CD14-positive monocyte (primary cell): ENCODE results near the gene ARID3B. TPM values are rescaled to one million over a fixed set of nuclear protein-coding genes. Genes with fewer than 3 reads are reported as not detected.

Experiments
- DNase-seq, 3 donors: peaks; one replicate each; pipeline ENCODE4 v3.0.0-alpha.2; 2011 to 2022
- H2AFZ ChIP-seq: 2 replicates; pipeline ENCODE4 v1.6.0; 2012; ENCODE audit warnings: mild to moderate bottlenecking, low read depth, low read length, inconsistent platforms; ENCODE audit not compliant: insufficient read depth, poor library complexity, severe bottlenecking
- H3K27ac ChIP-seq, 2 donors: 1 replicate in 1 of 2; 2 replicates in 1 of 2; pipeline ENCODE4 v1.5.1; 2012 to 2013; ENCODE audit warnings: low read length in 2 of 2, control low read depth in 1 of 2, inconsistent platforms in 1 of 2, low read depth in 1 of 2, mild to moderate bottlenecking in 1 of 2
- H3K27me3 ChIP-seq, 2 donors: one replicate each; pipeline versions ENCODE4 v1.6.0 to v1.6.1; 2011 to 2013; ENCODE audit warnings: low read length in 2 of 2; ENCODE audit not compliant: control insufficient read depth in 2 of 2, insufficient read depth in 2 of 2
- H3K36me3 ChIP-seq, 2 donors: replicated peaks in 1 of 2; 1 replicate in 1 of 2; 2 replicates in 1 of 2; pipeline versions ENCODE4 v1.5.1 to v1.6.1; 2012 to 2013; ENCODE audit warnings: low read length in 2 of 2, control low read depth in 1 of 2, inconsistent platforms in 1 of 2, mild to moderate bottlenecking in 1 of 2; ENCODE audit not compliant: insufficient read depth in 2 of 2, control insufficient read depth in 1 of 2
- H3K4me1 ChIP-seq, 2 donors: 1 replicate in 1 of 2; 2 replicates in 1 of 2; pipeline versions ENCODE4 v1.5.1 to v1.6.1; 2012 to 2013; ENCODE audit warnings: low read length in 2 of 2, control low read depth in 1 of 2, inconsistent platforms in 1 of 2, mild to moderate bottlenecking in 1 of 2, moderate library complexity in 1 of 2; ENCODE audit not compliant: insufficient read depth in 2 of 2, control insufficient read depth in 1 of 2
- H3K4me2 ChIP-seq: replicated peaks from 2 replicates; pipeline ENCODE3; 2012; ENCODE audit warnings: low read length, moderate library complexity, mild to moderate bottlenecking; ENCODE audit not compliant: poor library complexity, severe bottlenecking; ENCODE audit errors: extremely low read depth
- H3K4me3 ChIP-seq, 3 experiments: fragments of 200-600 bp in 1 of 3; sonication (generic) in 1 of 3; replicated peaks in 1 of 3; 1 replicate in 2 of 3; 2 replicates in 1 of 3; pipeline ENCODE4 v1.5.1; 2011 to 2013; ENCODE audit warnings: low read length in 3 of 3, mild to moderate bottlenecking in 3 of 3, control low read depth in 2 of 3, low read depth in 2 of 3, inconsistent platforms in 1 of 3, moderate library complexity in 1 of 3
- H3K79me2 ChIP-seq: 2 replicates; pipeline ENCODE4 v1.6.0; 2012; ENCODE audit warnings: mild to moderate bottlenecking, control low read depth, inconsistent platforms, low read length, moderate library complexity; ENCODE audit not compliant: insufficient read depth
- H3K9ac ChIP-seq: 2 replicates; pipeline ENCODE4 v1.6.0; 2017; ENCODE audit warnings: low read length, mild to moderate bottlenecking; ENCODE audit not compliant: insufficient read depth, poor library complexity, severe bottlenecking
- H3K9me3 ChIP-seq, 2 donors: replicated peaks in 1 of 2; 1 replicate in 1 of 2; 2 replicates in 1 of 2; pipeline versions ENCODE4 v1.5.1 to v1.6.1; 2012 to 2013; ENCODE audit warnings: low read length in 2 of 2, control low read depth in 1 of 2; ENCODE audit not compliant: control insufficient read depth in 1 of 2, insufficient read depth in 1 of 2
- H4K20me1 ChIP-seq: 2 replicates; pipeline ENCODE4 v1.6.0; 2012; ENCODE audit warnings: mild to moderate bottlenecking, low read length, control low read depth, moderate library complexity; ENCODE audit not compliant: insufficient read depth
- H3K27ac Mint-ChIP-seq, 7 donors: one replicate each; pipeline ENCODE4 v1.8.0; 2020; ENCODE audit warnings: mild to moderate bottlenecking in 7 of 7, mixed read lengths in 7 of 7, moderate library complexity in 6 of 7, inconsistent platforms in 2 of 7
- H3K27me3 Mint-ChIP-seq, 3 donors: one replicate each; pipeline ENCODE4 v1.8.0; 2021 to 2022; ENCODE audit warnings: low read depth in 3 of 3, mild to moderate bottlenecking in 3 of 3, mixed read lengths in 3 of 3, moderate library complexity in 3 of 3, inconsistent platforms in 1 of 3
- H3K36me3 Mint-ChIP-seq, 2 donors: one replicate each; pipeline ENCODE4 v1.8.0; 2020; ENCODE audit warnings: mixed read lengths in 2 of 2, inconsistent platforms in 1 of 2, mild to moderate bottlenecking in 1 of 2
- H3K4me1 Mint-ChIP-seq: one replicate; pipeline ENCODE4 v1.8.0; 2020; ENCODE audit warnings: mild to moderate bottlenecking, mixed read lengths
- H3K4me3 Mint-ChIP-seq, 2 donors: one replicate each; pipeline ENCODE4 v1.8.0; 2020; ENCODE audit warnings: mild to moderate bottlenecking in 2 of 2, mixed read lengths in 2 of 2, moderate library complexity in 1 of 2
- H3K9me3 Mint-ChIP-seq, 7 donors: one replicate each; pipeline ENCODE4 v1.8.0; 2020 to 2022; ENCODE audit warnings: mixed read lengths in 7 of 7, mild to moderate bottlenecking in 6 of 7, moderate library complexity in 6 of 7, inconsistent platforms in 2 of 7
- WGBS: methylation state at CpG from one replicate; pipeline ENCODE4 v1.1.5; 2013; ENCODE audit warnings: missing lambda C conversion rate; ENCODE audit not compliant: insufficient coverage; 5-methylcytosine and 5-hydroxymethylcytosine counted together
- intact Hi-C, 2 donors: fragments of 100-400 bp; cut with micrococcal nuclease; formaldehyde crosslinking; loops; one replicate each; pipeline versions ENCODE4 v1.15.0 to v1.15.1; 2023
- polyA plus RNA-seq, 3 donors: library from polyadenylated mRNA; depleted of rRNA in 1 of 3; unstranded in 2 of 3; stranded (reverse) in 1 of 3; fragments of 300-500 nt in 2 of 3; fragments of >200 nt in 1 of 3; fragmentation: Illumina TruSeq in 2 of 3; gene quantifications; 1 replicate in 2 of 3; 2 replicates in 1 of 3; pipeline ENCODE4 v1.2.3, GENCODE V29; 2012 to 2021
- TF ChIP-seq, protein P1 (sequence below): fragments of 200-600 bp; IDR thresholded peaks from one replicate; pipeline ENCODE4 v1.8.0; 2022; ENCODE audit warnings: antibody characterized with exemption, mild to moderate bottlenecking

Gene ARID3B
- polyA plus RNA-seq, 3 donors = 2.3 to 17.4 (median 4.4) TPM

DNA sequence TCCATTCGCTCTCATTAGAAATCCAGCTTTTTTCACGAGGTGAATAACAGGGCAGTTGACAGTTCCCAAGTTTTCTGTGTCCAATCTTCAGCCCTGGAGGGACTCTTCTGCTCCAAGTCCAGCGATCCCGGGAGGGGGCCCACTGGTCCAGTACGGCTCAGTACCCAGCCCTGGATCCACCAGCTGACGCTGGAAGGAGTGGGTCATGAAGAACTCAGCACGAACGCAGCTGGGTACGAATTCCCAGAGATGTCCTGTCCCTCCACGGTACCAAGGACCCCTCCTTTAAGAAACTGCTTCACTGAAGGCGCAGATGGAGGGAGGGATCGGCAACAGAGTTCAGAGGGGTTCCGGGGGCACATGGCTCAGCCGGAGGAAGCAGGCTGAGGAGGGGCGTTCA, 58.1 kb downstream of the ARID3B start:
- peaks cover 18 to 32% of the 10 kb centered on the region in 2 donors for H3K36me3 Mint-ChIP-seq
- H3K27me3 Mint-ChIP-seq = no peaks in the 10 kb centered on the region
- Histone ChIP-seq H3K36me3 (peaks cover 11 to 18% of the 10 kb centered on the region in 2 donors), H2AFZ (peak overlapping the region; percentile 95), H3K4me2 (peak overlapping the region; percentile 96), H4K20me1 (no peaks in the 10 kb centered on the region), H3K9me3 (no peaks in the 10 kb centered on the region), H3K9ac (peak overlapping the region; percentile 69), H3K27me3 (no peaks in the 10 kb centered on the region), H3K4me1 (peaks cover 13 to 17% of the 10 kb centered on the region in 2 donors), H3K4me3 (peak overlapping the region in 2 of 3 experiments; percentile 73 to 97), H3K27ac (peak overlapping the region; percentile 65 to 85), H3K79me2 (peaks cover 4% of the 10 kb centered on the region)
- H3K27ac Mint-ChIP-seq = peak overlapping the region in 4 of 7 donors; percentile 91 to 99 (median 98)
- peaks cover 15% of the 10 kb centered on the region for H3K4me1 Mint-ChIP-seq
- peak overlapping the region; percentile 97 to 100 for H3K4me3 Mint-ChIP-seq
- TF ChIP-seq, protein P1, sequence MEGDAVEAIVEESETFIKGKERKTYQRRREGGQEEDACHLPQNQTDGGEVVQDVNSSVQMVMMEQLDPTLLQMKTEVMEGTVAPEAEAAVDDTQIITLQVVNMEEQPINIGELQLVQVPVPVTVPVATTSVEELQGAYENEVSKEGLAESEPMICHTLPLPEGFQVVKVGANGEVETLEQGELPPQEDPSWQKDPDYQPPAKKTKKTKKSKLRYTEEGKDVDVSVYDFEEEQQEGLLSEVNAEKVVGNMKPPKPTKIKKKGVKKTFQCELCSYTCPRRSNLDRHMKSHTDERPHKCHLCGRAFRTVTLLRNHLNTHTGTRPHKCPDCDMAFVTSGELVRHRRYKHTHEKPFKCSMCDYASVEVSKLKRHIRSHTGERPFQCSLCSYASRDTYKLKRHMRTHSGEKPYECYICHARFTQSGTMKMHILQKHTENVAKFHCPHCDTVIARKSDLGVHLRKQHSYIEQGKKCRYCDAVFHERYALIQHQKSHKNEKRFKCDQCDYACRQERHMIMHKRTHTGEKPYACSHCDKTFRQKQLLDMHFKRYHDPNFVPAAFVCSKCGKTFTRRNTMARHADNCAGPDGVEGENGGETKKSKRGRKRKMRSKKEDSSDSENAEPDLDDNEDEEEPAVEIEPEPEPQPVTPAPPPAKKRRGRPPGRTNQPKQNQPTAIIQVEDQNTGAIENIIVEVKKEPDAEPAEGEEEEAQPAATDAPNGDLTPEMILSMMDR = no peak
- no peak for DNase-seq
- WGBS = 94% methylated on average over 14 of the region's 15 CpGs
- intact Hi-C loops = loop anchor here (2.0 to 5.0 kb wide), 3 partner anchors 14 to 57 kb away; partner anchors contain the start of genes ARID3B (in 1 of the 2) and CLK3 (in 1 of the 2)
- H3K9me3 Mint-ChIP-seq = peaks cover 0 to 1% (median 0%) of the 10 kb centered on the region in 7 donors

DNA sequence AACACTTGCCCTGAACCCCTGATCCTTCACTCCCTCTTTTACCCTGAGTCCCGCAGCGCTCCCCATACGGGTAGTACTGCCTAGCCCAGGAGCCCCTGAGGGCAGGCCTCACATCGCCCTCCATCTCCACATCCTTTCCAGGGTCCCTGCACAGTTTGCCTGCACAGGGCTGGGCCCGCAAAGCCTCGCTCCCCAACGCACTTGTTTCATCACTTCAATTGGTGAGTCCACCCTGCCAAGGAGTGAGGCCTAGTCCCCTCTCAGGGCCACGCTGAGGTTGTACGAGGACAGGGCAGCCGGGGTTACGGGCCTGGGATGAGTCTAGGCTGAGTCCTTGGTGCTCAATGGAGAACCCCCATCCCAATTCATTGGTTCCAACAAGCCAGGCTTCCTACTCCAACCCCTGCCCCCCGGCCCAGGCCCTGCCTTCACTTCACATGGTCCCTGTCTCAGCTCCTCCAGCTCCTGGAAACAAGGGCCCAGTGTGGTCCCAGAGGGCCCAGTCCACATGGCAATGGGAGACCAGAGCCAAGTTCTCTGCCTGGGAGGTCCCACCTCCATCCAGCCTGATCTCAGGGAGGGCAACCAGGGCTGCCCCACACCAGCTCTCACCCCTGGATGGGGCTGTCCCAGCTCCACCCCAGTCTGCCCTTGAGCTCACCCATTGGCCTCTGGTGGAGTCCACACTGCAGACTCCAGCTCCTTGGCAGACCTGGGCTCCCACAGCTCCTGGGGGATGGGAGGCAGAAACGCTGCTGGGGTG, 62.2 kb downstream of the ARID3B start:
- Histone ChIP-seq H3K27ac (no peak overlapping the region), H3K9me3 (no peaks in the 10 kb centered on the region), H3K79me2 (peaks cover 4% of the 10 kb centered on the region), H2AFZ (no peak overlapping the region), H3K4me2 (no peak overlapping the region), H4K20me1 (no peaks in the 10 kb centered on the region), H3K9ac (no peak overlapping the region), H3K4me3 (no peak overlapping the region), H3K4me1 (peaks cover 9 to 17% of the 10 kb centered on the region in 2 donors), H3K27me3 (no peaks in the 10 kb centered on the region), H3K36me3 (no peaks in the 10 kb centered on the region)
- intact Hi-C loops = no loop called here
- WGBS = 96% methylated on average over 11 of the region's 13 CpGs
- no peak for DNase-seq
- Mint-ChIP-seq H3K36me3 (peaks cover 0 to 4% of the 10 kb centered on the region in 2 donors), H3K4me3 (no peak overlapping the region), H3K27ac (peak overlapping the region in 1 of 7 donors; percentile 11), H3K4me1 (peaks cover 11% of the 10 kb centered on the region), H3K9me3 (peaks cover 0 to 1% (median 0%) of the 10 kb centered on the region in 7 donors), H3K27me3 (peaks cover 0 to 4% (median 2%) of the 10 kb centered on the region in 3 donors)
- TF ChIP-seq, protein P1 = no peak
